ENCODE data around the gene VPS8. TPM values are rescaled to one million over a fixed set of nuclear protein-coding genes. Genes with fewer than 3 reads are reported as not detected.
A peak's percentile ranks its signal among the peaks of the same experiment; 100 is the strongest.
"Not testable (repeated sequence)": the region's sequence is repeated elsewhere in the genome, so short reads cannot be mapped to it uniquely, and the experiment has no call there.

VPS8 gene
- total RNA-seq, 1 donor from 2014 or later = 46.1 TPM

GRCh38 chr3:184942735-184943134, 130.8 kb downstream of the VPS8 start:
- intact Hi-C loops (cut with DNase I) = no loop called here

GRCh38 chr3:184944241-184944640, 132.3 kb downstream of the VPS8 start:
- no peak for ATAC-seq
- intact Hi-C loops (cut with DNase I) = no loop called here
- no peak for DNase-seq (ENCODE audit: missing footprints)

More at GRCh38 chr3:184942735-184943134, 130.8 kb downstream of the VPS8 start:
- ATAC-seq (no peak), DNase-seq (ENCODE audit: missing footprints) (no peak)

- ATAC-seq (peak; percentile 28), DNase-seq (ENCODE audit: missing footprints) (no peak)
- intact Hi-C loops (cut with DNase I) = no loop called here
Observed at GRCh38 chr3:184945886-184946625, 134.1 kb downstream of the VPS8 start.

DNA sequence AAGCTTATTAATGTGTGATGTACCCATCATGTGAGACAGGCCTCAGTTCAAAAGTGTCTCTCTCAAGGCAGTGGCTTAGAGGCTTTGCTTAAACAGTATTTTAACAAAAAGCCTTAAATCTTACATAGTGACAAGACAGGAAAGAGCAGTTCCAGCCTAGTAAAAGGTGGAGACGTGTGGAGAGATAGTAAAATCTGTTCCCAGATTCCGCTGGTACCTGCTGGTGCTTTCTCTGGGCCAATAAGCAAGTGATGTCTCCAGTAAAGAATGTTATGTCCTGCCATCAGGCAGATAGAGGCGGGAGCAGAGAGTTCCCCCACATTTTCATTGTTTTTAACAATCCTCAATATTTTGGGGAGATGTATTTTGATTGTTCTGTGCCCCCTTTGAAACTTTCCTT, 135.0 kb downstream of the VPS8 start:
- DNase-seq (ENCODE audit: missing footprints) (no peak), ATAC-seq (no peak)
- intact Hi-C loops (cut with DNase I) = no loop called here

DNA sequence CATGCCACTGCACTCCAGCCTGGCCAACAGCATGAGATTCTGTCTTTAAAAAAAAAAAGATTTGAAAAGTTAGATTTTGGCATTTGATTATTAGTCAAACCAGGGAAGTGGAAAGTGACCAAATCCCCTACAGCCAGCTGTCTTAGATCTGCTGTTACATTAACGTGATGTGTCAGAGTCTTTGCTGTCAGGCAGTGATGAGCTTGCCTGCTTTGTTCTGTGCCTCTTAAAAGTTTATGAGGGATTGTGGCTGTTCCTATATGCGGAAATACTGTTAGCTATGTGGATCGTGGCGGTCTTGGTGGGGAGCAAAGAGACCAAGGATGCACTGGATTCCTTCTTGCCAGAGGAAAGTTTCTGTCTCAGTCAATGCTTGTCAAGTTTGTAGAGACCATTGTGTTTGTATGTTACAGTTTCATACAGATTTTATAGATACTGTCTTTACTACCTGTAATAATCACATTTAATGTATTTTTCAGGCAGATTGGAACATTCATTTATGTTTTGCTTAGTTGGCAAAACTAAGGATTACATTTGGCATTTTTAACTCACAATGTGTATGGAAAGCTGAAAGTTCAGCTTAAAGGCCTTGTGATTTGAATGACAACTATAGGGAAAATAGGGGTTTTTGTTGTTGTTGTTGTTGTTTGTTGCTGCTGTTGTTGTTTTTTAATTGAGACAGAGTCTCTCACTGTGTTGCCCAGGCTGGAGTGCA, 137.4 kb downstream of the VPS8 start:
- no peak for DNase-seq (ENCODE audit: missing footprints)
- intact Hi-C loops (cut with DNase I) = no loop called here
- ATAC-seq = no peak

DNA sequence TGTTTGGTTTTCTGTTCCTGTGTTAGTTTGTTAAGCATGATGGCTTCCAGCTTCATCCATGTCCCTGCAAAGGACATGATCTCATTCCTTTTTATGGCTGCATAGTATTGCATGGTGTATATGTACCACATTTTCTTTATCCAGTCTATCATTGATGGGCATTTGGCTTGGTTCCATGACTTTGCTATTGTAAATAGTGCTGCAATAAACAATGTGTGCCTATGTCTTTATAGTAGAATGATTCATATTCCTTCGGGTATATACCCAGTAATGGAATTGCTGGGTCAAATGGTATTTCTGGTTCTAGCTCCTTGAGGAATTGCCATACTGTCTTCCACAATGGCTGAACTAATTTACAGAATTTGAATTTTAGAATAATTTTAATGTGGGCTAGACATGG, 138.8 kb downstream of the VPS8 start:
- DNase-seq (ENCODE audit: missing footprints); ATAC-seq; intact Hi-C loops (cut with DNase I): not testable (repeated sequence)

GRCh38 chr3:184952671-184953070, 140.7 kb downstream of the VPS8 start:
- ATAC-seq (no peak), DNase-seq (ENCODE audit: missing footprints) (no peak)
- intact Hi-C loops (cut with DNase I) = no loop called here

GRCh38 chr3:184953401-184953800, 141.4 kb downstream of the VPS8 start:
- ATAC-seq = no peak
- no peak for DNase-seq (ENCODE audit: missing footprints)
- intact Hi-C loops (cut with DNase I) = no loop called here

GRCh38 chr3:184954251-184954650, 142.3 kb downstream of the VPS8 start:
- intact Hi-C loops (cut with DNase I) = no loop called here
- ATAC-seq (peak; percentile 82), DNase-seq (ENCODE audit: missing footprints) (no peak)

DNA sequence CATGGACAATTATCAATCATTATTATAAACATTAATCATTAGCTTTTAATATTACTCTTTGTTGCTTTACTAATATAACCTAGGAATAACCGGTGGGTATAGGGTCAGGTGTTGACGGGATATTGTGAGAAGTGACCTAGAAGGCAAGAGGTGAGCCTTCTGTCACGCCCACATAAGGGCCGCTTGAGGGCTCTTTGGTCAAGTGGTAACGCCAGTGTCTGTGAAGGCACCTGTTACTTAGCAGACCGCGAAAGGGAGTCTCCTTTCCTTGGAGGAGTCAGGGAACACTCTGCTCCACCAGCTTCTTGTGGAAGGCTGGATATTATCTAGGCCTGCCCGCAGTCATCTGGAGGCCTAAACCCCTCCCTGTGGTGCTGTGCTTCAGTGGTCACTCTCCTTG, 142.9 kb downstream of the VPS8 start:
- ATAC-seq; DNase-seq (ENCODE audit: missing footprints); intact Hi-C loops (cut with DNase I): not testable (repeated sequence)

DNA sequence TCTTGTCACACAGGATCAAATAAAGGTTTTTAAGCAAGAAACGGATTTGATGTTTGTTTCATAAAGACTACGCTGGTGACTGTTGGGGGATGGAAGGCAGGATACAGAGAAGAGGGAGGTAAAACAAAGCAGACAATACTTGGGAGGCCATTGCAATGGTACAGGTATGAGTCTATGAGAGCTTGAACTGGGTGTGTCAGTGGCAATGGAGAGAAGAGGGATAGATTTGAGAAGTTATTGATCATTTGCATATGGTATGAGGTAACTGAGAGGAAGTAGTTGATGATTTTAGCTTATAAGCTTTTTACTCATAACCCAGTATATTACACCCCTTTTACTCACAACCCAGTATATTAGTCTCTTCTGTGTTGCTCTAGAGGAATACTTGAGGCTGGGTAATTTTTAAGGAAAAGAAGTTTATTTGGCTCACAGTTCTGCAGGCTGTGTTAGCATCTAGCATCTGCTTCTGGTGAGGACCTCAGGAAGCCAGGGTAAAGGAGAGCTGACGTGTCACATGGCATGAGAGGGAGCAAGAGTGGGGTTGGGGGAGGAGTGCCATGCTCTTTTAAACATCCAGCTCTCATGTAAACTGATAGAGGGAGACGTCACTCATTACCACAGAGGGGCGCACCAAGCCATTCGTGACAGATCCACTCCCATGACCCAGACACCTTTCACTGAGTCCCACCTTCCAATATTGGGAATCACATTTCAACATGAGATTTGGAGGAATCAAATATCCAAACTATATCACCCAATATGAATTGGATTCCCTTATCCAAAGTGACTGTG, 153.9 kb downstream of the VPS8 start:
- no peak for ATAC-seq
- DNase-seq (ENCODE audit: missing footprints) = no peak
- intact Hi-C loops (cut with DNase I) = no loop called here

- ATAC-seq = no peak
- intact Hi-C loops (cut with DNase I) = no loop called here
- no peak for DNase-seq (ENCODE audit: missing footprints)
Observed at GRCh38 chr3:184968115-184968514, 156.1 kb downstream of the VPS8 start.

- DNase-seq (ENCODE audit: missing footprints) = no peak
- intact Hi-C loops (cut with DNase I) = no loop called here
- no peak for ATAC-seq
Observed at GRCh38 chr3:184970186-184970585, 158.2 kb downstream of the VPS8 start.

DNA sequence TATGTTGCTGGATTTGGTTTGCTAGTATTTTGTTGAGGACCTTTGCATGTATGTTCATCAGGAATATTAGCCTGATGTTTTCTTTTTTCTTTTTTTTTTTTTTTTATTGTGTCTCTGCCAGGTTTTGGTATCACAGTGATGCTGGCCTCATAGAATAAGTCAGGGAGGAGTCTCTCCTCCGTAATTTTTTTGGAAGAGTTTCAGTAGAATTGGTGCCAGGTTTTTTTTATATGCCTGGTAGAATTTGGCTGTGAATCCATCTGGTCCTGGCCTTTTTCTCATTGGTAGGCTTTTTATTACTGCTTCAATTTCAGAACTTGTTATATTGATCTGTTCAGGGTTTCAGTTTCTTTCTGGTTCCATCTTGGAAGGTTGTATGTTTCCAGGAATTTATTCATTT, 165.8 kb downstream of the VPS8 start:
- intact Hi-C loops (cut with DNase I) = no loop called here
- ATAC-seq = no peak
- DNase-seq (ENCODE audit: missing footprints) = no peak

DNA sequence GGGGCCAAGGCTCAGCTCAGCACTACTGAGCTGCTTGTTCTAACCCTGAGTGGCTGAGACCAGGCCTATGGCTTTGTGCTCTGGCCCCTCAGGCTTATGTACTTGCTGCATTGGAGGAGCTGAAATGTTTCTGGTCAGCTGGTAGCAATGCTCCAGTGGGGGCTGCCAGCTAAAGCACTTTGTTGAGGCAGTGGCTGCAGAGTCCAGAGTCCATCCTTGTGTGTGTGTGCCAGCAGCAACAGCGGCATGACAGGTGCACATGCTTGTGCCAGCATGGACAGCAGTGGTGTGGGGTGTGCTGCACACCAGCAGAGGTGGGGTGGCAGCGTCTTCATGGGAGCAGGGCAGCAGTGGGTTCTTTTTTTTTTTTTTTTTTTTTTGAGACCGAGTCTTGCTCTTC, 169.1 kb downstream of the VPS8 start:
- ATAC-seq (no peak), DNase-seq (ENCODE audit: missing footprints) (no peak)
- intact Hi-C loops (cut with DNase I) = no loop called here

GRCh38 chr3:184982076-184982475, 170.1 kb downstream of the VPS8 start:
- DNase-seq (ENCODE audit: missing footprints) (no peak), ATAC-seq (no peak)

GRCh38 chr3:184985586-184985985, 173.6 kb downstream of the VPS8 start:
- no peak for DNase-seq (ENCODE audit: missing footprints)
- intact Hi-C loops (cut with DNase I) = no loop called here

More at GRCh38 chr3:184982076-184982475, 170.1 kb downstream of the VPS8 start:
- intact Hi-C loops (cut with DNase I) = no loop called here

DNA sequence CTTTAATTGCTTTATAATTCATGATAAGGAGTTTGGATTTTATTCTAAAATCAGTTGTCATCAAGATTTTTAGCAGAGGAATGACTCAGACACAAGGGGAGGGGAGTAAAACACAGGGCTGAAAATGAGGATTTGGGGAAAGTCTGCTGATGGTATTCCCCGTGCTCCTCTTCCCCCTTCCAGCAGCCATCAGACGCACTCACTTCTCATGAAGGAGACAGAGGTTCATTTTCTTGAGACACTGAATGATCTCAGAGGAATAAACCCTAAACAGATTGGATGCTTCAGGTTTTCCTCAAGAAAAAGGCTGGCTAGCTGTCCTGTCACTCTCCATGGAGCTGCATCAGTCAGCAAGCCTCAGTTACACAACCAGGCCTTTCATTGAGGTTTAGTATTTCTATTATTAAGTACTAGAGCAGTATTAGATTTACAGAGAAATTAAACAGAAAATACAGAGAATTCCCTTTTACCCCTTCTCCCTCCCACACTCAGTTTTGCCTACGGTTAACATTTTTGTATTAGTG, 174.5 kb downstream of the VPS8 start:
- intact Hi-C loops (cut with DNase I) = no loop called here
- ATAC-seq (peak; percentile 68), DNase-seq (ENCODE audit: missing footprints) (no peak)

More at GRCh38 chr3:184985586-184985985, 173.6 kb downstream of the VPS8 start:
- ATAC-seq = no peak

GRCh38 chr3:184993394-184993793, 181.4 kb downstream of the VPS8 start:
- intact Hi-C loops (cut with DNase I) = no loop called here
- ATAC-seq (no peak), DNase-seq (ENCODE audit: missing footprints) (no peak)

Measured in Right ventricle myocardium inferior (tissue), 1 donor.